Renal cortex interstitium (tissue), 11 donors: Measurements from ENCODE around the gene IFT122. TPM values are rescaled to one million over a fixed set of nuclear protein-coding genes. Genes with fewer than 3 reads are reported as not detected.
"Not testable (repeated sequence)": the region's sequence is repeated elsewhere in the genome, so short reads cannot be mapped to it uniquely, and the experiment has no call there.

Source experiments
- DNase-seq, 11 donors: peaks; one replicate each; pipeline ENCODE4 v3.0.0-alpha.2; 2013; ENCODE audit warnings: low read depth in 9 of 11, low spot score in 4 of 11; ENCODE audit errors: extremely low read depth in 1 of 11
- polyA plus RNA-seq, 3 donors: library from polyadenylated mRNA; unstranded; fragments of 120-200 nt; gene quantifications; one replicate each; pipeline ENCODE4 v1.2.1, GENCODE V29; 2013; ENCODE audit not compliant: insufficient read length in 3 of 3

Gene IFT122
- polyA plus RNA-seq, 3 donors = 51.3 to 63.6 (median 62.5) TPM

GRCh38 chr3:129540776-129541516, 100.9 kb downstream of the IFT122 start:
- DNase-seq = no peak

- no peak for DNase-seq
Measured at GRCh38 chr3:129542747-129543146, 102.7 kb downstream of the IFT122 start.

GRCh38 chr3:129543156-129543790, 103.2 kb downstream of the IFT122 start, which contains the start of gene H1-8:
H1-8 (plus strand) TSS chr3:129543175; CDS start chr3:129543219, 44 bp downstream.
- DNase-seq = no peak

- no peak for DNase-seq
Measured at GRCh38 chr3:129543999-129544398, 104.0 kb downstream of the IFT122 start.

GRCh38 chr3:129545951-129546350, 105.9 kb downstream of the IFT122 start:
- DNase-seq = not testable (repeated sequence)

- no peak for DNase-seq
Measured at GRCh38 chr3:129547241-129547640, 107.2 kb downstream of the IFT122 start.

GRCh38 chr3:129548104-129548965, 108.3 kb downstream of the IFT122 start:
- DNase-seq = no peak

GRCh38 chr3:129549006-129549800, 109.2 kb downstream of the IFT122 start:
- no peak for DNase-seq

- DNase-seq = no peak
Measured at GRCh38 chr3:129549805-129550204, 109.8 kb downstream of the IFT122 start.

GRCh38 chr3:129552287-129553050, 112.4 kb downstream of the IFT122 start:
- no peak for DNase-seq

GRCh38 chr3:129553171-129553570, 113.1 kb downstream of the IFT122 start:
- DNase-seq = no peak

- DNase-seq = no peak
Measured at GRCh38 chr3:129553719-129554118, 113.7 kb downstream of the IFT122 start.

- no peak for DNase-seq
Measured at GRCh38 chr3:129554356-129555152, 114.5 kb downstream of the IFT122 start.

- no peak for DNase-seq
Measured at GRCh38 chr3:129555153-129555550, 115.1 kb downstream of the IFT122 start.

GRCh38 chr3:129555616-129556357, 115.8 kb downstream of the IFT122 start:
- no peak for DNase-seq

GRCh38 chr3:129556358-129556695, 116.3 kb downstream of the IFT122 start:
- DNase-seq = no peak
